GM12878 (cell line): ENCODE measurements around the gene SMIM31. TPM values are rescaled to one million over a fixed set of nuclear protein-coding genes. Genes with fewer than 3 reads are reported as not detected.

Source experiments
- ATAC-seq: fragments of 200-7000 bp; cut with Tn5 transposase; 3 replicates; pipeline ENCODE4 v1.9.1; 2020; ENCODE audit warnings: mild to moderate bottlenecking, moderate library complexity
- BruUV-seq: library from RNA; stranded (reverse); fragments of 400-500 nt; replicated peaks from 2 replicates; lab custom pipeline; 2021; lab: Mats Ljungman, UMichigan
- CTCF ChIA-PET: fragments of 300-600 bp; sonication (Branson Sonifier 250); formaldehyde crosslinking; extraction: SDS; loops from one replicate; lab custom pipeline; 2021; ENCODE audit warnings: inconsistent platforms; lab: Yijun Ruan, JAX
- POLR2A ChIA-PET: fragments of 350-600 bp; formaldehyde crosslinking; extraction: SDS; loops from one replicate; lab custom pipeline; 2021; ENCODE audit warnings: inconsistent platforms; lab: Charles Lee
- RAD21 ChIA-PET: fragments of 300-600 bp; sonication (Branson Sonifier 250); formaldehyde crosslinking; loops from one replicate; lab custom pipeline; 2023; ENCODE audit warnings: antibody characterized with exemption; ENCODE audit not compliant: unreplicated experiment; lab: Charles Lee
- SMC1A ChIA-PET: fragments of 300-600 bp; sonication (Branson Sonifier 250); formaldehyde crosslinking; loops from one replicate; lab custom pipeline; 2023; ENCODE audit not compliant: unreplicated experiment, uncharacterized antibody; lab: Charles Lee
- DNase-seq: peaks from one replicate; pipeline ENCODE4 v3.0.0-alpha.2; 2011; ENCODE audit warnings: low read depth, low spot score
- FAIRE-seq: peaks from 3 replicates; lab custom pipeline; 2011; peaks lifted over from hg19 to GRCh38; lab: Jason Lieb, UNC
- H2AFZ ChIP-seq: 2 replicates; pipeline ENCODE4 v1.6.0; 2011; ENCODE audit warnings: low read depth, low read length, control low read depth; ENCODE audit not compliant: control insufficient read depth
- H3K27ac ChIP-seq: 2 replicates; pipeline ENCODE4 v1.5.1; 2011; ENCODE audit warnings: control low read depth; ENCODE audit not compliant: control insufficient read depth, insufficient read depth
- H3K27me3 ChIP-seq, 2 experiments: replicated peaks in 1 of 2; 2 replicates each; pipeline versions ENCODE4 v1.6.0 to v1.6.1; 2011; ENCODE audit warnings: low read length in 1 of 2; ENCODE audit not compliant: control insufficient read depth in 2 of 2, insufficient read depth in 2 of 2
- H3K36me3 ChIP-seq, 2 experiments: 2 replicates each; pipeline ENCODE4 v1.5.1; 2011; ENCODE audit warnings: low read length in 1 of 2; ENCODE audit not compliant: control insufficient read depth in 2 of 2, insufficient read depth in 2 of 2
- H3K4me1 ChIP-seq: 2 replicates; pipeline ENCODE4 v1.6.1; 2011; ENCODE audit warnings: mild to moderate bottlenecking, low read length, moderate library complexity, mixed read lengths; ENCODE audit not compliant: control insufficient read depth, insufficient read depth
- H3K4me2 ChIP-seq: 2 replicates; pipeline ENCODE4 v1.6.0; 2011; ENCODE audit warnings: control low read depth; ENCODE audit not compliant: control insufficient read depth, insufficient read depth
- H3K4me3 ChIP-seq: fragments of 200-600 bp; sonication (generic); 2 replicates; pipeline ENCODE4 v1.5.1; 2016
- H3K79me2 ChIP-seq: 2 replicates; pipeline ENCODE4 v1.6.0; 2011; ENCODE audit warnings: low read length; ENCODE audit not compliant: control insufficient read depth, insufficient read depth
- H3K9ac ChIP-seq: 2 replicates; pipeline ENCODE4 v1.8.0; 2011; ENCODE audit warnings: low read length, control low read depth, mixed read lengths; ENCODE audit not compliant: control insufficient read depth, insufficient read depth
- H3K9me3 ChIP-seq: replicated peaks from 3 replicates; pipeline ENCODE4 v1.5.1; 2011; ENCODE audit warnings: mild to moderate bottlenecking, low read length; ENCODE audit not compliant: control insufficient read depth, insufficient read depth
- H4K20me1 ChIP-seq: 2 replicates; pipeline ENCODE4 v1.6.0; 2011; ENCODE audit not compliant: control insufficient read depth, insufficient read depth
- BHLHE40 ChIP-seq, 2 experiments: fragments of 450-650 bp in 1 of 2; IDR thresholded peaks; 2 replicates each; pipeline ENCODE4 v1.6.1; 2011 to 2017; ENCODE audit warnings: low read depth in 2 of 2, borderline replicate concordance in 1 of 2, improper control_type of control experiment in 1 of 2, low read length in 1 of 2, mild to moderate bottlenecking in 1 of 2
- BRCA1 ChIP-seq: IDR thresholded peaks from 2 replicates; pipeline ENCODE4 v1.6.1; 2011; ENCODE audit warnings: low read depth, low read length, improper control_type of control experiment
- IKZF1 ChIP-seq: fragments of 450-650 bp; conservative IDR thresholded peaks from 2 replicates; pipeline ENCODE4 v1.6.1; 2017; ENCODE audit warnings: antibody characterized with exemption, mild to moderate bottlenecking
- NR2F1 ChIP-seq: fragments of 450-650 bp; conservative IDR thresholded peaks from 2 replicates; pipeline ENCODE4 v1.6.1; 2017; ENCODE audit warnings: mild to moderate bottlenecking
- PAX8 ChIP-seq: fragments of 450-650 bp; IDR thresholded peaks from 2 replicates; pipeline ENCODE4 v1.6.1; 2017; ENCODE audit warnings: mild to moderate bottlenecking, moderate library complexity
- POLR2A ChIP-seq: IDR thresholded peaks from 2 replicates; pipeline ENCODE4 v1.6.1; 2011; ENCODE audit warnings: low read depth, mild to moderate bottlenecking, low read length
- POLR2AphosphoS2 ChIP-seq: IDR thresholded peaks from 2 replicates; pipeline ENCODE4 v1.6.1; 2011; ENCODE audit warnings: low read depth, mild to moderate bottlenecking, low read length, improper control_type of control experiment, moderate library complexity
- RFX5 ChIP-seq: IDR thresholded peaks from 2 replicates; pipeline ENCODE4 v1.6.1; 2011; ENCODE audit warnings: low read depth, low read length, improper control_type of control experiment
- SMARCA5 ChIP-seq: fragments of 450-650 bp; IDR thresholded peaks from 2 replicates; pipeline ENCODE4 v1.6.1; 2017; ENCODE audit warnings: mild to moderate bottlenecking
- SRF ChIP-seq, 2 experiments: IDR thresholded peaks; 2 replicates each; pipeline ENCODE4 v1.6.1; 2011; ENCODE audit warnings: low read depth in 2 of 2, low read length in 2 of 2, mild to moderate bottlenecking in 1 of 2, moderate library complexity in 1 of 2
- SUZ12 ChIP-seq: fragments of 200-600 bp; sonication (generic); IDR thresholded peaks from one replicate; pipeline ENCODE4 v1.6.1; 2018; ENCODE audit warnings: antibody characterized with exemption, mild to moderate bottlenecking; ENCODE audit not compliant: unreplicated experiment
- TBL1XR1 ChIP-seq: IDR thresholded peaks from 2 replicates; pipeline ENCODE4 v1.6.1; 2012; ENCODE audit warnings: low read depth, low read length, improper control_type of control experiment
- WGBS: methylation state at CpG from one replicate; pipeline ENCODE4 v1.1.6; 2016; ENCODE audit warnings: low lambda C conversion rate; ENCODE audit not compliant: insufficient replicate concordance, insufficient coverage; ENCODE audit errors: missing lambda C conversion rate; 5-methylcytosine and 5-hydroxymethylcytosine counted together
- in situ Hi-C: fragments of 300-500 bp; cut with MboI; formaldehyde crosslinking; loops from 9 replicates; pipeline ENCODE4 v1.14.3; 2018; ENCODE audit warnings: mixed read lengths
- intact Hi-C: fragments of 100-400 bp; cut with micrococcal nuclease; formaldehyde crosslinking; loops from one replicate; pipeline ENCODE4 v1.14.2; 2022; ENCODE audit not compliant: unreplicated experiment
- polyA plus RNA-seq, 11 experiments: library from polyadenylated mRNA; depleted of rRNA in 4 of 11; unstranded in 6 of 11; stranded (reverse) in 5 of 11; fragments of >200 nt; fragmentation: Nextera tagmentation in 4 of 11; fragmentation: Illumina TruSeq in 1 of 11; extraction: Ambion mirVana in 4 of 11; extraction: Trizol in 1 of 11; gene quantifications; 1 replicate in 1 of 11; 2 replicates in 10 of 11; pipeline versions ENCODE4 v1.2.1 to v1.2.3, GENCODE V29; 2011 to 2016; ENCODE audit warnings: inconsistent platforms in 2 of 11, missing spikeins in 2 of 11, low read depth in 1 of 11
- total RNA-seq, 4 experiments: library from RNA; depleted of rRNA in 3 of 4; stranded (reverse); fragments of >200 nt in 3 of 4; fragmentation: Illumina TruSeq in 1 of 4; extraction: Trizol in 1 of 4; gene quantifications; 2 replicates each; pipeline versions ENCODE4 v1.2.1 to v1.2.3, GENCODE V29; 2013 to 2021
- TF ChIP-seq, protein P1 (sequence below): fragments of 450-650 bp; formaldehyde crosslinking; IDR thresholded peaks from 2 replicates; pipeline ENCODE4 v1.4.0; 2020; ENCODE audit warnings: mild to moderate bottlenecking, moderate library complexity
- TF ChIP-seq, protein P2 (sequence below): fragments of 450-650 bp; formaldehyde crosslinking; IDR thresholded peaks from 2 replicates; pipeline ENCODE4 v1.5.0; 2022; ENCODE audit warnings: mild to moderate bottlenecking, missing genetic modification characterization
- TF ChIP-seq, protein P3 (sequence below): IDR thresholded peaks from 2 replicates; pipeline ENCODE4 v1.6.1; 2012; ENCODE audit warnings: low read depth, low read length, improper control_type of control experiment
- TF ChIP-seq, protein P4 (sequence below): fragments of 450-650 bp; IDR thresholded peaks from 2 replicates; pipeline ENCODE4 v1.6.1; 2017; ENCODE audit warnings: mild to moderate bottlenecking, low read depth, inconsistent platforms; ENCODE audit not compliant: poor library complexity, severe bottlenecking

Gene SMIM31
- total and polyA plus RNA-seq, 10 of the 15 experiments (the other 5 are each of a cell fraction or from before 2014, with no cell fraction given): not detected

DNA sequence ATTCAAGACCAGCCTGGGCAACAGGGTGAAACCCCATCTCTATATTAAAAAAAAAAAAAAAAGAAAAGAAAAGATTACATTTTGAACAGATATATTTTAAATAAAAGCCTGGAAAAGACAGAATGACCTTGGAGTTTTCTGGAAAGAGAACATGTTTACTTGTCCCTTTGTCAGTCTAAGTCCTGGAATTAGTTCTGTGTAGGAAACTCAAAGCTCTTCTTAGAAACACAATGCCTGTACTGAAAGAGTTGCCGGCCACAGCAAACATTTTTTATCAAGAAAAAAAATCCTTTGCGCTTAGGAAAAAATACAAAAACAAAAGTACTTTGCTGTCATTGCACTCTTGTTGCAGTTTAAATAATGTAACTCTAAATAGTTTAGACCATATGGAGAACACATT lies 59.6 kb downstream of the SMIM31 start:
- 89% methylated on average over 2 of the region's 2 CpGs for WGBS
- POLR2A ChIA-PET: no interaction called here
- intact Hi-C loops: no loop called here
- no peak for TF ChIP-seq IKZF1
- no peak for TF ChIP-seq PAX8
- no peak for TF ChIP-seq SUZ12
- no peak for TF ChIP-seq POLR2AphosphoS2
- TF ChIP-seq POLR2A: no peak
- TF ChIP-seq, protein P1, sequence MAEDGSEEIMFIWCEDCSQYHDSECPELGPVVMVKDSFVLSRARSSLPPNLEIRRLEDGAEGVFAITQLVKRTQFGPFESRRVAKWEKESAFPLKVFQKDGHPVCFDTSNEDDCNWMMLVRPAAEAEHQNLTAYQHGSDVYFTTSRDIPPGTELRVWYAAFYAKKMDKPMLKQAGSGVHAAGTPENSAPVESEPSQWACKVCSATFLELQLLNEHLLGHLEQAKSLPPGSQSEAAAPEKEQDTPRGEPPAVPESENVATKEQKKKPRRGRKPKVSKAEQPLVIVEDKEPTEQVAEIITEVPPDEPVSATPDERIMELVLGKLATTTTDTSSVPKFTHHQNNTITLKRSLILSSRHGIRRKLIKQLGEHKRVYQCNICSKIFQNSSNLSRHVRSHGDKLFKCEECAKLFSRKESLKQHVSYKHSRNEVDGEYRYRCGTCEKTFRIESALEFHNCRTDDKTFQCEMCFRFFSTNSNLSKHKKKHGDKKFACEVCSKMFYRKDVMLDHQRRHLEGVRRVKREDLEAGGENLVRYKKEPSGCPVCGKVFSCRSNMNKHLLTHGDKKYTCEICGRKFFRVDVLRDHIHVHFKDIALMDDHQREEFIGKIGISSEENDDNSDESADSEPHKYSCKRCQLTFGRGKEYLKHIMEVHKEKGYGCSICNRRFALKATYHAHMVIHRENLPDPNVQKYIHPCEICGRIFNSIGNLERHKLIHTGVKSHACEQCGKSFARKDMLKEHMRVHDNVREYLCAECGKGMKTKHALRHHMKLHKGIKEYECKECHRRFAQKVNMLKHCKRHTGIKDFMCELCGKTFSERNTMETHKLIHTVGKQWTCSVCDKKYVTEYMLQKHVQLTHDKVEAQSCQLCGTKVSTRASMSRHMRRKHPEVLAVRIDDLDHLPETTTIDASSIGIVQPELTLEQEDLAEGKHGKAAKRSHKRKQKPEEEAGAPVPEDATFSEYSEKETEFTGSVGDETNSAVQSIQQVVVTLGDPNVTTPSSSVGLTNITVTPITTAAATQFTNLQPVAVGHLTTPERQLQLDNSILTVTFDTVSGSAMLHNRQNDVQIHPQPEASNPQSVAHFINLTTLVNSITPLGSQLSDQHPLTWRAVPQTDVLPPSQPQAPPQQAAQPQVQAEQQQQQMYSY: no peak
- TF ChIP-seq BHLHE40 (IDR thresholded peaks at IDR 0.05; ENCODE audit: borderline replicate concordance in 1 of 2, low read depth in 2 of 2, low read length in 1 of 2): no peak
- TF ChIP-seq RFX5: no peak
- TF ChIP-seq TBL1XR1: no peak
- TF ChIP-seq NR2F1: no peak
- no peak for TF ChIP-seq SRF (IDR thresholded peaks at IDR 0.05; ENCODE audit: low read depth in 2 of 2, low read length in 2 of 2)
- TF ChIP-seq, protein P2, sequence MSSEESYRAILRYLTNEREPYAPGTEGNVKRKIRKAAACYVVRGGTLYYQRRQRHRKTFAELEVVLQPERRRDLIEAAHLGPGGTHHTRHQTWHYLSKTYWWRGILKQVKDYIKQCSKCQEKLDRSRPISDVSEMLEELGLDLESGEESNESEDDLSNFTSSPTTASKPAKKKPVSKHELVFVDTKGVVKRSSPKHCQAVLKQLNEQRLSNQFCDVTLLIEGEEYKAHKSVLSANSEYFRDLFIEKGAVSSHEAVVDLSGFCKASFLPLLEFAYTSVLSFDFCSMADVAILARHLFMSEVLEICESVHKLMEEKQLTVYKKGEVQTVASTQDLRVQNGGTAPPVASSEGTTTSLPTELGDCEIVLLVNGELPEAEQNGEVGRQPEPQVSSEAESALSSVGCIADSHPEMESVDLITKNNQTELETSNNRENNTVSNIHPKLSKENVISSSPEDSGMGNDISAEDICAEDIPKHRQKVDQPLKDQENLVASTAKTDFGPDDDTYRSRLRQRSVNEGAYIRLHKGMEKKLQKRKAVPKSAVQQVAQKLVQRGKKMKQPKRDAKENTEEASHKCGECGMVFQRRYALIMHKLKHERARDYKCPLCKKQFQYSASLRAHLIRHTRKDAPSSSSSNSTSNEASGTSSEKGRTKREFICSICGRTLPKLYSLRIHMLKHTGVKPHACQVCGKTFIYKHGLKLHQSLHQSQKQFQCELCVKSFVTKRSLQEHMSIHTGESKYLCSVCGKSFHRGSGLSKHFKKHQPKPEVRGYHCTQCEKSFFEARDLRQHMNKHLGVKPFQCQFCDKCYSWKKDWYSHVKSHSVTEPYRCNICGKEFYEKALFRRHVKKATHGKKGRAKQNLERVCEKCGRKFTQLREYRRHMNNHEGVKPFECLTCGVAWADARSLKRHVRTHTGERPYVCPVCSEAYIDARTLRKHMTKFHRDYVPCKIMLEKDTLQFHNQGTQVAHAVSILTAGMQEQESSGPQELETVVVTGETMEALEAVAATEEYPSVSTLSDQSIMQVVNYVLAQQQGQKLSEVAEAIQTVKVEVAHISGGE (CRISPR knock-in tag): no peak
- TF ChIP-seq, protein P3, sequence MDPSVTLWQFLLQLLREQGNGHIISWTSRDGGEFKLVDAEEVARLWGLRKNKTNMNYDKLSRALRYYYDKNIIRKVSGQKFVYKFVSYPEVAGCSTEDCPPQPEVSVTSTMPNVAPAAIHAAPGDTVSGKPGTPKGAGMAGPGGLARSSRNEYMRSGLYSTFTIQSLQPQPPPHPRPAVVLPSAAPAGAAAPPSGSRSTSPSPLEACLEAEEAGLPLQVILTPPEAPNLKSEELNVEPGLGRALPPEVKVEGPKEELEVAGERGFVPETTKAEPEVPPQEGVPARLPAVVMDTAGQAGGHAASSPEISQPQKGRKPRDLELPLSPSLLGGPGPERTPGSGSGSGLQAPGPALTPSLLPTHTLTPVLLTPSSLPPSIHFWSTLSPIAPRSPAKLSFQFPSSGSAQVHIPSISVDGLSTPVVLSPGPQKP: no peak
- TF ChIP-seq SMARCA5: no peak
- no peak for TF ChIP-seq BRCA1
- TF ChIP-seq, protein P4, sequence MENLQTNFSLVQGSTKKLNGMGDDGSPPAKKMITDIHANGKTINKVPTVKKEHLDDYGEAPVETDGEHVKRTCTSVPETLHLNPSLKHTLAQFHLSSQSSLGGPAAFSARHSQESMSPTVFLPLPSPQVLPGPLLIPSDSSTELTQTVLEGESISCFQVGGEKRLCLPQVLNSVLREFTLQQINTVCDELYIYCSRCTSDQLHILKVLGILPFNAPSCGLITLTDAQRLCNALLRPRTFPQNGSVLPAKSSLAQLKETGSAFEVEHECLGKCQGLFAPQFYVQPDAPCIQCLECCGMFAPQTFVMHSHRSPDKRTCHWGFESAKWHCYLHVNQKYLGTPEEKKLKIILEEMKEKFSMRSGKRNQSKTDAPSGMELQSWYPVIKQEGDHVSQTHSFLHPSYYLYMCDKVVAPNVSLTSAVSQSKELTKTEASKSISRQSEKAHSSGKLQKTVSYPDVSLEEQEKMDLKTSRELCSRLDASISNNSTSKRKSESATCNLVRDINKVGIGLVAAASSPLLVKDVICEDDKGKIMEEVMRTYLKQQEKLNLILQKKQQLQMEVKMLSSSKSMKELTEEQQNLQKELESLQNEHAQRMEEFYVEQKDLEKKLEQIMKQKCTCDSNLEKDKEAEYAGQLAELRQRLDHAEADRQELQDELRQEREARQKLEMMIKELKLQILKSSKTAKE: no peak

More for the DNA sequence above, 59.6 kb downstream of the SMIM31 start:
- ChIA-PET RAD21 (no interaction called here), CTCF (no interaction called here), SMC1A (no interaction called here)
- no peak overlapping the region for H3K4me3 ChIP-seq
- in situ Hi-C loops: no loop called here
- no peak overlapping the region for H3K9ac ChIP-seq
- H2AFZ ChIP-seq: no peak overlapping the region
- no peaks in the 10 kb centered on the region for H3K27me3 ChIP-seq
- no TSS peak for BruUV-seq
- H3K27ac ChIP-seq: no peak overlapping the region
- H3K79me2 ChIP-seq: no peaks in the 10 kb centered on the region
- H3K36me3 ChIP-seq: no peaks in the 10 kb centered on the region
- DNase-seq: no peak
- no peaks in the 10 kb centered on the region for H3K9me3 ChIP-seq
- H4K20me1 ChIP-seq: no peaks in the 10 kb centered on the region
- no peaks in the 10 kb centered on the region for H3K4me1 ChIP-seq
- H3K4me2 ChIP-seq: no peak overlapping the region
- no peak for ATAC-seq
- no peak for FAIRE-seq
